HL-60 (cell line): ENCODE results near the gene ALDH5A1.

Experiments used
- DNase-seq, 2 experiments: peaks; one replicate each; pipeline ENCODE4 v3.0.0-alpha.2; 2010 to 2020; ENCODE audit warnings: low read depth in 1 of 2, low spot score in 1 of 2
- H3K27ac ChIP-seq: fragments of 250-450 bp; sonication (Bioruptor Pico); replicated peaks from 2 replicates; pipeline ENCODE4 v1.5.1; 2020; ENCODE audit warnings: mild to moderate bottlenecking, moderate library complexity
- H3K27me3 ChIP-seq: fragments of 250-450 bp; sonication (Bioruptor Pico); 2 replicates; pipeline ENCODE4 v1.5.1; 2021; ENCODE audit warnings: mild to moderate bottlenecking, moderate library complexity; ENCODE audit not compliant: insufficient read depth, poor library complexity, severe bottlenecking
- H3K4me3 ChIP-seq: replicated peaks from 2 replicates; pipeline ENCODE4 v1.5.1; 2011; ENCODE audit warnings: mild to moderate bottlenecking, control low read depth, low read length; ENCODE audit not compliant: insufficient read depth
- CTCF ChIP-seq: IDR thresholded peaks from one replicate; pipeline ENCODE4 v1.5.1; 2011; ENCODE audit warnings: low read length, control low read depth, inconsistent platforms; ENCODE audit not compliant: insufficient read depth
- GABPA ChIP-seq: IDR thresholded peaks from 2 replicates; pipeline ENCODE4 v1.6.1; 2012; ENCODE audit warnings: low read depth
- POLR2AphosphoS5 ChIP-seq: IDR thresholded peaks from 2 replicates; pipeline ENCODE4 v1.6.1; 2012; ENCODE audit warnings: low read depth
- REST ChIP-seq: IDR thresholded peaks from 2 replicates; pipeline ENCODE4 v1.6.1; 2012; ENCODE audit warnings: low read depth; ENCODE audit not compliant: insufficient replicate concordance
- SPI1 ChIP-seq: IDR thresholded peaks from 2 replicates; pipeline ENCODE4 v1.6.1; 2012; ENCODE audit warnings: low read depth, mild to moderate bottlenecking, borderline replicate concordance

ALDH5A1 gene

GRCh38 chr6:24568683-24569082, 73.9 kb downstream of the ALDH5A1 start:
- TF ChIP-seq POLR2AphosphoS5 (no peak), CTCF (no peak), REST (no peak), GABPA (no peak), SPI1 (no peak)
- Histone ChIP-seq H3K4me3 (no peak overlapping the region), H3K27ac (no peak overlapping the region), H3K27me3 (no peaks in the 10 kb centered on the region)
- DNase-seq: no peak

- TF ChIP-seq GABPA (no peak), REST (no peak), POLR2AphosphoS5 (no peak), SPI1 (no peak), CTCF (no peak)
Measured at GRCh38 chr6:24569811-24570210, 75.0 kb downstream of the ALDH5A1 start.

GRCh38 chr6:24571361-24571760, 76.6 kb downstream of the ALDH5A1 start:
- no peak overlapping the region for H3K27ac ChIP-seq
- H3K27me3 ChIP-seq: no peaks in the 10 kb centered on the region
- no peak overlapping the region for H3K4me3 ChIP-seq
- TF ChIP-seq POLR2AphosphoS5: no peak
- no peak for TF ChIP-seq REST
- TF ChIP-seq GABPA: no peak
- TF ChIP-seq SPI1: no peak
- TF ChIP-seq CTCF: no peak
- DNase-seq: no peak

More at GRCh38 chr6:24569811-24570210, 75.0 kb downstream of the ALDH5A1 start:
- no peak overlapping the region for H3K4me3 ChIP-seq
- DNase-seq: no peak
- H3K27me3 ChIP-seq: no peaks in the 10 kb centered on the region
- H3K27ac ChIP-seq: no peak overlapping the region
